ENCODE results near the gene SCN1B. TPM values are rescaled to one million over a fixed set of nuclear protein-coding genes. Genes with fewer than 3 reads are reported as not detected.

The SCN1B gene
- total RNA-seq, result 16.2 and 31.6 TPM in 2 replicates

GRCh38 chr19:35030257-35031071 is at the start of gene SCN1B:
SCN1B (plus strand) TSS chr19:35030470; CDS start chr19:35030821, 351 bp downstream.

GRCh38 chr19:34999498-35000337 is 30.6 kb upstream of the SCN1B start, which contains the start of gene GRAMD1A:
GRAMD1A (plus strand) TSS chr19:35000323; CDS start chr19:35000479, 156 bp downstream.

DNA sequence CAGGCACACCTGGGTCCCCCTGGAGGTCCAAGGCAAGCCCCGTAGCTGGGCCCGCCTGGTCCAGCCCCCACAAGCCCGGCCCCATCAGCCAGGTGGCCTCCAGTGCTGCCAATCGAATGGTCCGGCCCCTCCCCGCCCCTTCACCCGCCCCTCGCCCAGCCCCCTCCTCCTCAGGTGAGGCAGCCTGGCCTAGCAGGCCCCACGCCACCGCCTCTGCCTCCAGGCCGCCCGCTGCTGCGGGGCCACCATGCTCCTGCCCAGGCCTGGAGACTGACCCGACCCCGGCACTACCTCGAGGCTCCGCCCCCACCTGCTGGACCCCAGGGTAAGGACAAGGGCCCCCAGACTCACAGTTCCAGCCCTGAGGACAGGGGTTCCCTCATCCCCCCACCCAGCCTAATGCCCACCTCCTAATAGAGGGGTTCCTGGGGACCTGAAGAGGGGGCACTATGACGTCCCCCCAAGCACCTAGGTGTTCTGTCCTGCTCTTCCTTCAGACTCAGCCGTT is 11.3 kb downstream of the SCN1B start, which contains the start of gene HPN:
Gene HPN, plus strand, starts transcription at position 174 of the 508 bp plus-strand sequence. CDS start 786 bp downstream, outside the sequence.

Other genes with a start within 250 kb of the SCN1B start
- gene ZNF30, start 103.6 kb upstream of the SCN1B start, total RNA-seq, result 0.36 and 3.1 TPM in 2 replicates
- 2.9 and 3.1 TPM in 2 replicates for gene ZNF792, start 66.2 kb upstream of the SCN1B start, total RNA-seq
- 51.4 and 69.8 TPM in 2 replicates for gene GRAMD1A, start 30.1 kb upstream of the SCN1B start, total RNA-seq
- 0.49 TPM in 1 of 2 replicates, not detected in the other for gene HPN, start 11.3 kb downstream of the SCN1B start, total RNA-seq
- not detected in 2 replicates for gene FXYD3, start 85.4 kb downstream of the SCN1B start, total RNA-seq
- gene LGI4, start 104.6 kb downstream of the SCN1B start, total RNA-seq, result 0.16 TPM in 1 of 2 replicates, not detected in the other
- gene FXYD1, start 108.4 kb downstream of the SCN1B start, total RNA-seq, result 0.49 and 2.0 TPM in 2 replicates
- not detected in 2 replicates for gene FXYD7, start 112.8 kb downstream of the SCN1B start, total RNA-seq
- gene FXYD5, start 124.3 kb downstream of the SCN1B start, total RNA-seq, result 101 and 147 TPM in 2 replicates
- not detected in 2 replicates for gene FAM187B, start 198.3 kb downstream of the SCN1B start, total RNA-seq
- 1.6 and 2.2 TPM in 2 replicates for gene LSR, start 218.5 kb downstream of the SCN1B start, total RNA-seq
- 50.9 and 53.4 TPM in 2 replicates for gene USF2, start 238.5 kb downstream of the SCN1B start, total RNA-seq